Neural progenitor cell (in vitro differentiated cells): ENCODE results near the gene SPTBN1. TPM values are rescaled to one million over a fixed set of nuclear protein-coding genes. Genes with fewer than 3 reads are reported as not detected.
A peak's percentile ranks its signal among the peaks of the same experiment; 100 is the strongest.

ENCODE experiments used
- DNase-seq: peaks from one replicate; pipeline ENCODE4 v3.0.0-alpha.2; 2016; ENCODE audit warnings: low spot score
- H2AFZ ChIP-seq: fragments of 200-600 bp; sonication (generic); replicated peaks from 2 replicates; pipeline ENCODE4 v1.6.1; 2016; ENCODE audit warnings: antibody characterized with exemption
- H3F3A ChIP-seq: fragments of 200-600 bp; sonication (generic); 2 replicates; pipeline ENCODE4 v1.6.1; 2016; ENCODE audit warnings: antibody characterized with exemption, low read depth
- H3K27ac ChIP-seq: fragments of 200-600 bp; sonication (generic); 2 replicates; pipeline ENCODE4 v1.5.1; 2016; ENCODE audit warnings: mild to moderate bottlenecking
- H3K27me3 ChIP-seq: fragments of 200-600 bp; sonication (generic); 2 replicates; pipeline ENCODE4 v1.6.1; 2016; ENCODE audit warnings: mild to moderate bottlenecking, moderate library complexity
- H3K36me3 ChIP-seq: fragments of 200-600 bp; sonication (generic); 2 replicates; pipeline ENCODE4 v1.5.1; 2016
- H3K4me1 ChIP-seq: fragments of 200-600 bp; sonication (generic); 2 replicates; pipeline ENCODE4 v1.6.1; 2016; ENCODE audit warnings: mixed run types
- H3K4me2 ChIP-seq: fragments of 200-600 bp; sonication (generic); 2 replicates; pipeline ENCODE4 v1.6.1; 2016
- H3K4me3 ChIP-seq: fragments of 200-600 bp; sonication (generic); 2 replicates; pipeline ENCODE4 v1.5.1; 2016
- H3K79me2 ChIP-seq: fragments of 200-600 bp; sonication (generic); 2 replicates; pipeline ENCODE4 v1.6.1; 2016; ENCODE audit warnings: low read depth
- H3K9ac ChIP-seq: fragments of 200-600 bp; sonication (generic); 2 replicates; pipeline ENCODE4 v1.6.1; 2016
- H3K9me3 ChIP-seq: fragments of 200-600 bp; sonication (generic); 2 replicates; pipeline ENCODE4 v1.5.1; 2016; ENCODE audit warnings: low read depth
- H4K20me1 ChIP-seq: fragments of 200-600 bp; sonication (generic); 2 replicates; pipeline ENCODE4 v1.6.1; 2016; ENCODE audit warnings: low read depth
- H3K27ac Mint-ChIP-seq: 3 replicates; pipeline ENCODE4 v1.8.0; 2021; ENCODE audit warnings: mixed read lengths
- H3K27me3 Mint-ChIP-seq: 2 replicates; pipeline ENCODE4 v1.8.0; 2022; ENCODE audit warnings: low read depth, mild to moderate bottlenecking, inconsistent platforms, moderate library complexity, mixed read lengths; ENCODE audit not compliant: insufficient read depth
- H3K36me3 Mint-ChIP-seq: 3 replicates; pipeline ENCODE4 v1.8.0; 2021; ENCODE audit warnings: mixed read lengths
- H3K4me1 Mint-ChIP-seq: 3 replicates; pipeline ENCODE4 v1.8.0; 2021; ENCODE audit warnings: mixed read lengths
- H3K4me3 Mint-ChIP-seq: 3 replicates; pipeline ENCODE4 v1.8.0; 2021; ENCODE audit warnings: mild to moderate bottlenecking, moderate library complexity, mixed read lengths
- H3K9me3 Mint-ChIP-seq: 3 replicates; pipeline ENCODE4 v1.8.0; 2020; ENCODE audit warnings: mixed read lengths
- CTCF ChIP-seq: fragments of 200-600 bp; sonication (generic); IDR thresholded peaks from 2 replicates; pipeline ENCODE4 v1.5.1; 2017; ENCODE audit warnings: antibody characterized with exemption, mild to moderate bottlenecking
- EZH2 ChIP-seq: fragments of 200-600 bp; sonication (generic); IDR thresholded peaks from 2 replicates; pipeline ENCODE4 v1.6.1; 2017; ENCODE audit warnings: antibody characterized with exemption, mild to moderate bottlenecking, moderate library complexity
- EZH2phosphoT487 ChIP-seq: fragments of 200-600 bp; sonication (generic); IDR thresholded peaks from 2 replicates; pipeline ENCODE4 v1.6.1; 2017; ENCODE audit warnings: antibody characterized with exemption
- total RNA-seq: library from RNA; depleted of rRNA; stranded (reverse); fragments of >200 nt; gene quantifications from 2 replicates; pipeline ENCODE4 v1.2.3, GENCODE V29; 2015; ENCODE audit warnings: low replicate concordance

Gene SPTBN1
- total RNA-seq, 1 donor from 2014 or later: 94.2 TPM

GRCh38 chr2:54706622-54707021 is 250.5 kb downstream of the SPTBN1 start:
- H2AFZ ChIP-seq: no peak overlapping the region
- no peak overlapping the region for H3K27ac ChIP-seq
- no peak overlapping the region for H3K9ac ChIP-seq
- no peak for DNase-seq
- H3K4me3 ChIP-seq: no peak overlapping the region
- H3K4me3 Mint-ChIP-seq: no peak overlapping the region
- no peaks in the 10 kb centered on the region for H3K9me3 ChIP-seq
- H3K27ac Mint-ChIP-seq: no peak overlapping the region
- no peaks in the 10 kb centered on the region for H4K20me1 ChIP-seq
- no peaks in the 10 kb centered on the region for H3K4me1 Mint-ChIP-seq
- no peaks in the 10 kb centered on the region for H3K27me3 Mint-ChIP-seq
- no peaks in the 10 kb centered on the region for H3F3A ChIP-seq
- H3K27me3 ChIP-seq: no peaks in the 10 kb centered on the region
- H3K4me2 ChIP-seq: no peak overlapping the region
- H3K4me1 ChIP-seq: no peaks in the 10 kb centered on the region
- no peaks in the 10 kb centered on the region for H3K9me3 Mint-ChIP-seq
- H3K36me3 ChIP-seq: no peaks in the 10 kb centered on the region
- H3K36me3 Mint-ChIP-seq: no peaks in the 10 kb centered on the region
- no peaks in the 10 kb centered on the region for H3K79me2 ChIP-seq
- TF ChIP-seq EZH2: no peak
- TF ChIP-seq CTCF: no peak
- TF ChIP-seq EZH2phosphoT487: no peak

GRCh38 chr2:54708584-54709335 is 252.6 kb downstream of the SPTBN1 start:
- H2AFZ ChIP-seq: peak overlapping the region; percentile 80
- no peak overlapping the region for H3K9ac ChIP-seq
- Mint-ChIP-seq H3K9me3 (no peaks in the 10 kb centered on the region), H3K36me3 (no peaks in the 10 kb centered on the region), H3K4me3 (no peak overlapping the region), H3K27ac (no peak overlapping the region), H3K4me1 (no peaks in the 10 kb centered on the region), H3K27me3 (peaks cover 4% of the 10 kb centered on the region)
- no peaks in the 10 kb centered on the region for H3K79me2 ChIP-seq
- TF ChIP-seq EZH2phosphoT487: no peak
- TF ChIP-seq CTCF: no peak
- TF ChIP-seq EZH2: no peak
- H3K9me3 ChIP-seq: no peaks in the 10 kb centered on the region
- no peaks in the 10 kb centered on the region for H3F3A ChIP-seq
- DNase-seq: peak; percentile 42
- peak overlapping the region; percentile 54 for H3K4me2 ChIP-seq
- H3K4me1 ChIP-seq: no peaks in the 10 kb centered on the region
- H3K27me3 ChIP-seq: no peaks in the 10 kb centered on the region
- no peaks in the 10 kb centered on the region for H3K36me3 ChIP-seq
- no peaks in the 10 kb centered on the region for H4K20me1 ChIP-seq
- peak overlapping the region; percentile 30 for H3K4me3 ChIP-seq
- H3K27ac ChIP-seq: no peak overlapping the region

DNA sequence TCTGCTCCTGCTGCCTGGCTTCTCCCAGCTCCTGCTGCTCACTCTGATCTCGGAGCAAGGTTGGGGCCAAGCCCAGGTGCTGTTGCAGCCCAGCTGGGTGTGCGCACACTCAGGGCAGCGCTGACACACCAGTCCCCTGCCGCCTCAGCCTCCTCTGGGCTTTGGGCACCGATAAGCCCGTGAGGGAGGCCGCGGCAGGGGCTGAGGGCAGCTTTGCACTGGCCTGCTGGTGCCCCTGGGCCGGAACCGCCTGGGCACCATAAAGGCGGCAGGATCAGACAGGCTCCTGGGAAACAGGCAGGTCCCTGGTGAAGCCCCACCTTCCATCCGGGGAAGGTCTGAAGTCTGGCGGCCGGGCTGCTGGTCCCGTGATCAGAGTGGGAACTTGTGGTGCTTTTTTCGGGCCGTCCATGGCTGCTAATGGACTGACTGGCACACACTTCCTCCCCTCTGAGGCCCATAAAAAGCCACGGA is 253.2 kb downstream of the SPTBN1 start:
- Histone ChIP-seq H3K27me3 (no peaks in the 10 kb centered on the region), H3F3A (no peaks in the 10 kb centered on the region), H3K4me3 (peak overlapping the region; percentile 30), H3K79me2 (no peaks in the 10 kb centered on the region), H3K36me3 (no peaks in the 10 kb centered on the region), H3K27ac (no peak overlapping the region), H2AFZ (peak overlapping the region; percentile 80), H3K9me3 (no peaks in the 10 kb centered on the region), H3K9ac (no peak overlapping the region), H3K4me1 (no peaks in the 10 kb centered on the region), H3K4me2 (peak overlapping the region; percentile 54), H4K20me1 (no peaks in the 10 kb centered on the region)
- Mint-ChIP-seq H3K27me3 (peaks cover 4% of the 10 kb centered on the region), H3K27ac (no peak overlapping the region), H3K4me3 (no peak overlapping the region), H3K9me3 (no peaks in the 10 kb centered on the region), H3K36me3 (no peaks in the 10 kb centered on the region), H3K4me1 (no peaks in the 10 kb centered on the region)
- no peak for TF ChIP-seq CTCF
- no peak for TF ChIP-seq EZH2phosphoT487
- no peak for TF ChIP-seq EZH2
- DNase-seq: no peak
